Measurements from ENCODE around the gene INTS12. TPM values are rescaled to one million over a fixed set of nuclear protein-coding genes. Genes with fewer than 3 reads are reported as not detected.

INTS12 gene
- total RNA-seq, 1 donor from 2014 or later, result 17.2 TPM

DNA sequence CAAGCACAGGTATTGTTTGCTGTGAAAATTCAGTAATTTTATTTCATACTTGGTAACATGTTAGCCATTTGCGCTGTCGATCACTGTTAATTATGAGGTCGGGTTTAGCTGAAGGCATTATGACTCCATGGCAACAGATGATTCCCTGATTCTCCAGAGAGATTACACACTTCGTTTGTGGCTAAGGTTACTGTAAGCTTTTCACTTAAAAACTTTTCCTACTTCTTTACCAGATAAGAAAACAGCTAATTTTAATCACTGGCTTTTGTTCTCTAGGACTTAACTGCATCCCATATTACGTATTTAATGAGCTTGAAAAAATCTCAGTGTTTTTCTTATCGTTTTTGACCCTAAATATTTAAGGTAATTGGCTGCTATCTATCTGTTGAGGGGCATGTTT is 2.2 kb upstream of the INTS12 start:
- Histone ChIP-seq H2AFZ (replicated peaks) (no peak overlapping the region), H3K36me3 (no peaks in the 10 kb centered on the region), H3K79me2 (ENCODE audit: low read depth) (peaks cover 93% of the 10 kb centered on the region), H3K27me3 (no peaks in the 10 kb centered on the region), H3K27ac (no peak overlapping the region), H3K9me3 (ENCODE audit: low read depth) (no peaks in the 10 kb centered on the region), H3K4me2 (peak overlapping the region; percentile 93), H3K4me3 (peak overlapping the region; percentile 78), H3K4me1 (peaks cover 23% of the 10 kb centered on the region), H4K20me1 (ENCODE audit: low read depth) (peaks cover 4% of the 10 kb centered on the region), H3K9ac (no peak overlapping the region), H3F3A (ENCODE audit: low read depth) (peaks cover 14% of the 10 kb centered on the region)
- TF ChIP-seq, protein P1, sequence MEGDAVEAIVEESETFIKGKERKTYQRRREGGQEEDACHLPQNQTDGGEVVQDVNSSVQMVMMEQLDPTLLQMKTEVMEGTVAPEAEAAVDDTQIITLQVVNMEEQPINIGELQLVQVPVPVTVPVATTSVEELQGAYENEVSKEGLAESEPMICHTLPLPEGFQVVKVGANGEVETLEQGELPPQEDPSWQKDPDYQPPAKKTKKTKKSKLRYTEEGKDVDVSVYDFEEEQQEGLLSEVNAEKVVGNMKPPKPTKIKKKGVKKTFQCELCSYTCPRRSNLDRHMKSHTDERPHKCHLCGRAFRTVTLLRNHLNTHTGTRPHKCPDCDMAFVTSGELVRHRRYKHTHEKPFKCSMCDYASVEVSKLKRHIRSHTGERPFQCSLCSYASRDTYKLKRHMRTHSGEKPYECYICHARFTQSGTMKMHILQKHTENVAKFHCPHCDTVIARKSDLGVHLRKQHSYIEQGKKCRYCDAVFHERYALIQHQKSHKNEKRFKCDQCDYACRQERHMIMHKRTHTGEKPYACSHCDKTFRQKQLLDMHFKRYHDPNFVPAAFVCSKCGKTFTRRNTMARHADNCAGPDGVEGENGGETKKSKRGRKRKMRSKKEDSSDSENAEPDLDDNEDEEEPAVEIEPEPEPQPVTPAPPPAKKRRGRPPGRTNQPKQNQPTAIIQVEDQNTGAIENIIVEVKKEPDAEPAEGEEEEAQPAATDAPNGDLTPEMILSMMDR (IDR thresholded peaks at IDR 0.05), result no peak
- no peak for TF ChIP-seq EZH2phosphoT487 (IDR thresholded peaks at IDR 0.05)
- no peak for TF ChIP-seq EZH2 (IDR thresholded peaks at IDR 0.05)
- no peaks in the 10 kb centered on the region for H3K9me3 Mint-ChIP-seq
- H3K36me3 Mint-ChIP-seq, result peaks cover 4% of the 10 kb centered on the region
- H3K4me3 Mint-ChIP-seq, result no peak overlapping the region
- peaks cover 11% of the 10 kb centered on the region for H3K4me1 Mint-ChIP-seq
- DNase-seq (ENCODE audit: low spot score), result no peak
- H3K27ac Mint-ChIP-seq, result no peak overlapping the region
- H3K27me3 Mint-ChIP-seq (ENCODE audit: insufficient read depth, low read depth), result no peaks in the 10 kb centered on the region

DNA sequence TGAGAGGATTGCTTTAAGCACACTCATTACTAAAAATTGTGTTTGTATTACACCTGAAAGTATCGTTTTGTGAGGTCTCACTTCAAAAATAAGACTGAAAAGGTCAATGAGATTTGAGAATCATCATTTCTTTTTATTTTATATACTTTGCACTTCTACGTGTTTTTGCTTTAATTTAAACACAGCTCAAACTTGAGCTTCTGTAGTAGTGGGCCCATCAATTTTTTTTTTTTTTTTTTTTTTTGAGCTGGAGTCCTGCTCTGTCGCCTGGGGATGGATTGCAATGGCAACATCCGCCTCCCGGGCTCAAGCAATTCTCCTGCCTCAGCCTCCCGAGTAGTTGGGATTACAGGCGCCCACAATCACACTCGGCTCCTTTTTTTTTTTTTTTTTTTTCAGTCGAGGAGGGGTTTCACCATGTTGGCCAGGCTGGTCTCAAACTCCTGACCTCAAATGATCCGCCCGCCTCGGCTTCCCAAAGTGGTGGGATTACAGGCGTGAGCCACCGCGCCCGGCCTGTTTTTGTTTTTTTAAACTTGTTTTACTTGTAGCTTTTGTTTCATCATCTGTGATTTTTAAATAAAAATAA is 1.6 kb upstream of the INTS12 start:
- H3K9ac ChIP-seq, result no peak overlapping the region
- peak overlapping the region; percentile 93 for H3K4me2 ChIP-seq
- Mint-ChIP-seq H3K9me3 (no peaks in the 10 kb centered on the region), H3K4me1 (peaks cover 11% of the 10 kb centered on the region), H3K27ac (no peak overlapping the region), H3K4me3 (peak overlapping the region; percentile 94), H3K27me3 (ENCODE audit: insufficient read depth, low read depth) (no peaks in the 10 kb centered on the region), H3K36me3 (peaks cover 6% of the 10 kb centered on the region)
- no peak for TF ChIP-seq EZH2phosphoT487 (IDR thresholded peaks at IDR 0.05)
- TF ChIP-seq, protein P1 (IDR thresholded peaks at IDR 0.05), result no peak
- no peak for TF ChIP-seq EZH2 (IDR thresholded peaks at IDR 0.05)
- no peak overlapping the region for H2AFZ ChIP-seq (replicated peaks)
- H3K79me2 ChIP-seq (ENCODE audit: low read depth), result peaks cover 88% of the 10 kb centered on the region
- DNase-seq (ENCODE audit: low spot score), result no peak
- no peaks in the 10 kb centered on the region for H3K9me3 ChIP-seq (ENCODE audit: low read depth)
- H3K27me3 ChIP-seq, result no peaks in the 10 kb centered on the region
- H3K4me3 ChIP-seq, result peak overlapping the region; percentile 78
- peaks cover 4% of the 10 kb centered on the region for H4K20me1 ChIP-seq (ENCODE audit: low read depth)
- no peak overlapping the region for H3K27ac ChIP-seq
- H3K4me1 ChIP-seq, result peaks cover 23% of the 10 kb centered on the region
- peaks cover 14% of the 10 kb centered on the region for H3F3A ChIP-seq (ENCODE audit: low read depth)
- H3K36me3 ChIP-seq, result no peaks in the 10 kb centered on the region

DNA sequence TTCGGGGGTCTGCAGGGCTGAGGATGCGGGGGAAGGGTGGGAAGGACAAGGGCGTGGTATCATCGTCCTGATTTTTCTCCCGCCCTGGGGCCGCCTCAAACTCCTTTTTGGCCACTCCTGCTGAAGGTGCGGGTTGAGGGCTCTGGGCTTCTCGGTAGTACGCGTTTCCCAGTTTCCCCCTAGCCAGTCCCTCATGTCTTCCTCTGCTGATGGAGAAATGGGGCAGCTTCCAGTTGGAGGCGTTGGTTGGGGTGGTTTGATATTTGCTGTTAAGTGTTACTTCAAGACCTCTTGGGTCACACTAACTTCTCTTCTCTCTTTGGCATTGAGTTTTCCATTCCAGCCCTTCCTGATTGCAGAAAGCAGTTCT is 577 bp upstream of the INTS12 start:
- Mint-ChIP-seq H3K4me3 (peak overlapping the region; percentile 94), H3K4me1 (peaks cover 11% of the 10 kb centered on the region), H3K27ac (peak overlapping the region; percentile 27), H3K27me3 (ENCODE audit: insufficient read depth, low read depth) (no peaks in the 10 kb centered on the region), H3K36me3 (peaks cover 6% of the 10 kb centered on the region), H3K9me3 (no peaks in the 10 kb centered on the region)
- Histone ChIP-seq H3K9me3 (ENCODE audit: low read depth) (no peaks in the 10 kb centered on the region), H4K20me1 (ENCODE audit: low read depth) (peaks cover 4% of the 10 kb centered on the region), H3K27me3 (no peaks in the 10 kb centered on the region), H3K4me1 (peaks cover 23% of the 10 kb centered on the region), H3K79me2 (ENCODE audit: low read depth) (peaks cover 82% of the 10 kb centered on the region), H3K27ac (peak overlapping the region; percentile 91), H2AFZ (replicated peaks) (peak overlapping the region; percentile 91), H3K9ac (peak overlapping the region; percentile 89), H3K4me2 (peak overlapping the region; percentile 93), H3F3A (ENCODE audit: low read depth) (peaks cover 14% of the 10 kb centered on the region), H3K4me3 (peak overlapping the region; percentile 78), H3K36me3 (no peaks in the 10 kb centered on the region)
- DNase-seq (ENCODE audit: low spot score), result peak; percentile 61
- TF ChIP-seq EZH2 (IDR thresholded peaks at IDR 0.05) (no peak), EZH2phosphoT487 (IDR thresholded peaks at IDR 0.05) (no peak)
- TF ChIP-seq, protein P1 (IDR thresholded peaks at IDR 0.05), result no peak

Data from neural progenitor cell (in vitro differentiated cells).